ENCODE measurements around the gene XPA. TPM values are rescaled to one million over a fixed set of nuclear protein-coding genes. Genes with fewer than 3 reads are reported as not detected.
A peak's percentile ranks its signal among the peaks of the same experiment; 100 is the strongest.

XPA gene
- total and polyA plus RNA-seq, 2 of the 8 experiments (the other 6 are each of a cell fraction or from before 2014, with no cell fraction given), result 0.24 to 2.6 TPM

- Histone ChIP-seq H3K14ac (ENCODE audit: insufficient read length) (no peak overlapping the region), H3K4me1 (replicated peaks in 1 of 4; ENCODE audit: control insufficient read depth in 3 of 4, insufficient read depth in 4 of 4, low read length in 3 of 4) (peaks cover 0 to 11% (median 4%) of the 10 kb centered on the region in 4 experiments; a peak in 6 of 7 replicates), H3K79me1 (ENCODE audit: low read depth, low read length) (peaks cover 5% of the 10 kb centered on the region), H3K27ac (ENCODE audit: low read depth, low read length) (peak overlapping the region; percentile 98), H3K27me3 (replicated peaks in 1 of 4; ENCODE audit: control insufficient read depth in 3 of 4, extremely low read depth in 1 of 4, insufficient read depth in 3 of 4, low read length in 3 of 4) (no peaks in the 10 kb centered on the region), H3K9ac (replicated peaks in 1 of 4; ENCODE audit: extremely low read depth in 1 of 4, low read depth in 3 of 4, low read length in 3 of 4) (peak overlapping the region; percentile 85 to 96 (median 90)), H2AK5ac (ENCODE audit: low read depth, low read length) (no peak overlapping the region), H2BK12ac (ENCODE audit: low read depth, low read length) (no peak overlapping the region), H2BK15ac (ENCODE audit: low read length) (no peak overlapping the region; the same call in 1 of the 2 replicates), H2BK20ac (ENCODE audit: low read length) (no peak overlapping the region), H3K18ac (ENCODE audit: extremely low read depth, low read length) (no peak overlapping the region), H3K79me2 (ENCODE audit: control insufficient read depth in 1 of 2, insufficient read depth in 2 of 2, low read length in 2 of 2) (peaks cover 32 to 80% of the 10 kb centered on the region in 2 experiments), H3K4me3 (ENCODE audit: extremely low read depth in 1 of 4, insufficient read depth in 2 of 4, low read depth in 3 of 4, low read length in 4 of 4) (peak overlapping the region; percentile 70 to 91 (median 87)), H2AFZ (ENCODE audit: low read length) (no peak overlapping the region), H2BK120ac (replicated peaks; ENCODE audit: low read depth, low read length) (no peak overlapping the region), H3K4ac (replicated peaks; ENCODE audit: insufficient read length, low read depth, low read length) (no peak overlapping the region), H4K91ac (replicated peaks; ENCODE audit: insufficient read length, low read length) (peak overlapping the region; percentile 35), H3K23ac (ENCODE audit: insufficient read length) (no peak overlapping the region), H2BK5ac (ENCODE audit: low read depth, low read length) (peak overlapping the region; percentile 97; the same call in 1 of the 2 replicates), H4K8ac (ENCODE audit: extremely low read depth, insufficient read depth, low read length) (peak overlapping the region; percentile 90), H4K20me1 (replicated peaks in 1 of 2; ENCODE audit: control insufficient read depth in 1 of 2, insufficient read depth in 2 of 2, low read length in 2 of 2) (peaks cover 11 to 13% of the 10 kb centered on the region in 2 experiments), H3K4me2 (ENCODE audit: insufficient read depth in 1 of 2, low read depth in 2 of 2, low read length in 2 of 2) (peak overlapping the region; percentile 72 to 89), H3K9me3 (ENCODE audit: insufficient read depth in 2 of 2, low read depth in 1 of 2, low read length in 1 of 2) (no peaks in the 10 kb centered on the region), H4K5ac (ENCODE audit: insufficient read length, low read depth, low read length) (peak overlapping the region; percentile 13), H3K36me3 (ENCODE audit: control insufficient read depth in 2 of 4, insufficient read depth in 4 of 4, low read length in 3 of 4) (no peaks in the 10 kb centered on the region), H3K23me2 (ENCODE audit: low read depth, low read length) (peaks cover 5% of the 10 kb centered on the region), H3K56ac (replicated peaks; ENCODE audit: insufficient read length, low read depth, low read length) (no peak overlapping the region)
- DNase-seq (ENCODE audit: low read depth in 1 of 2, low spot score in 2 of 2) (no peak), FAIRE-seq (no peak)
- WGBS, 2 experiments (ENCODE audit: extremely low coverage in 1 of 2, insufficient coverage in 1 of 2, insufficient read length in 1 of 2, insufficient replicate concordance in 2 of 2, low coverage in 1 of 2, low lambda C conversion rate in 2 of 2, missing lambda C conversion rate in 1 of 2), result 8% methylated on average over 14 of the region's 43 CpGs; no CpG with 5 or more reads in 1 of the 2 experiments
- ChIA-PET CTCF (ENCODE audit: partially characterized antibody) (interaction anchor here (0.9 to 3.0 kb wide), 4 partner anchors 12 to 267 kb away, joined by 3 to 16 read pairs (median 4); no protein-coding TSS in a partner anchor), POLR2A (ENCODE audit: partially characterized antibody) (interaction anchor here (0.8 to 2.3 kb wide), 9 partner anchors 9 to 1015 kb away, joined by 3 to 9 read pairs (median 7); no protein-coding TSS in a partner anchor)
- TF ChIP-seq TCF12 (IDR thresholded peaks at IDR 0.05; ENCODE audit: low read depth, low read length) (0 out of 2 replicates have a peak, but pooled peaks have one; percentile 4), BCL11A (IDR thresholded peaks at IDR 0.05; ENCODE audit: low read depth in 2 of 2, low read length in 2 of 2) (no peak), SP1 (IDR thresholded peaks at IDR 0.05; ENCODE audit: low read depth, low read length) (no peak), BRCA1 (IDR thresholded peaks at IDR 0.05; ENCODE audit: low read depth, low read length) (no peak), NRF1 (IDR thresholded peaks at IDR 0.05; ENCODE audit: low read depth, low read length) (no peak), RFX5 (IDR thresholded peaks at IDR 0.05; ENCODE audit: borderline replicate concordance, low read depth, low read length) (no peak), JUND (IDR thresholded peaks at IDR 0.05; ENCODE audit: low read length) (no peak), SIN3A (conservative IDR thresholded peaks at IDR 0.05 in 1 of 2, IDR thresholded peaks at IDR 0.05 in 1 of 2; ENCODE audit: low read depth in 1 of 2, low read length in 2 of 2) (peak in 1 of 2 experiments; percentile 76; a peak in 1 of 4 replicates)
Measured at GRCh38 chr9:97633859-97634490, 63.2 kb downstream of the XPA start.
